Ishikawa (cell line): Measurements from ENCODE around the gene ELOVL2.

Source experiments
- CEBPB ChIP-seq: IDR thresholded peaks from 2 replicates; pipeline ENCODE4 v1.6.1; 2012
- CREB1 ChIP-seq: IDR thresholded peaks from 2 replicates; pipeline ENCODE4 v1.6.1; 2012; ENCODE audit warnings: low read depth
- EGR1 ChIP-seq: IDR thresholded peaks from 2 replicates; pipeline ENCODE4 v1.6.1; 2012
- EP300 ChIP-seq: IDR thresholded peaks from 2 replicates; pipeline ENCODE4 v1.6.1; 2012; ENCODE audit warnings: borderline replicate concordance
- FOXM1 ChIP-seq: IDR thresholded peaks from 2 replicates; pipeline ENCODE4 v1.6.1; 2012; ENCODE audit warnings: low read depth, borderline replicate concordance
- NFIC ChIP-seq: IDR thresholded peaks from 2 replicates; pipeline ENCODE4 v1.6.1; 2012
- RAD21 ChIP-seq: IDR thresholded peaks from 2 replicates; pipeline ENCODE4 v1.6.1; 2012; ENCODE audit warnings: low read depth
- TAF1 ChIP-seq: IDR thresholded peaks from 2 replicates; pipeline ENCODE4 v1.6.1; 2012; ENCODE audit warnings: low read depth, mild to moderate bottlenecking
- TCF12 ChIP-seq: IDR thresholded peaks from 2 replicates; pipeline ENCODE4 v1.6.1; 2012; ENCODE audit warnings: low read depth
- TEAD4 ChIP-seq: IDR thresholded peaks from 2 replicates; pipeline ENCODE4 v1.6.1; 2012
- YY1 ChIP-seq: IDR thresholded peaks from 2 replicates; pipeline ENCODE4 v1.6.1; 2012; ENCODE audit warnings: low read depth
- ZBTB7A ChIP-seq: IDR thresholded peaks from 2 replicates; pipeline ENCODE4 v1.6.1; 2012; ENCODE audit warnings: low read depth
- TF ChIP-seq, protein P1 (sequence below): IDR thresholded peaks from 2 replicates; pipeline ENCODE4 v1.6.1; 2012
- TF ChIP-seq, protein P2 (sequence below): IDR thresholded peaks from 2 replicates; pipeline ENCODE4 v1.6.1; 2012; ENCODE audit warnings: low read depth, mild to moderate bottlenecking
- TF ChIP-seq, protein P3 (sequence below): IDR thresholded peaks from 2 replicates; pipeline ENCODE4 v1.6.1; 2012

Gene ELOVL2

DNA sequence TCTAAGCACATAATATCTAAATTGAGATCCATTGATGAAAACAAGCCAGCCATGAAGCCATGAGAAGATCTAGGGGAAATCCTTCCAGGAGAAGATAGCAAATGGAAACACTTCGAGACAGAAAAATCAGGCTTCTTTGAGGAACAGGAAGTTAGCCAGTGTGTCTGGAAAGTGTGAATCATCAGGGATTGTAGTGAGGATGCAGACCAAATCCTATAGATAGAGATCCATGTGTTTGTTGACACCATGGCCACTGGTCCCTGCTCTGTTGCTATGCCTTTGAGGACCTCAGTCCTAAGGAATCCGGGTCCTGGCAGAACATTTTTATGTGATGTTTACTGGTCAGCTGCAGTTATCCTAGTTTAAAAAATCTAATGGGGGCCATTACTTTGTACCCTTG is 6.6 kb upstream of the ELOVL2 start:
- TF ChIP-seq RAD21 (no peak), TEAD4 (no peak), CEBPB (no peak), EP300 (no peak), CREB1 (no peak), TAF1 (no peak), FOXM1 (no peak), EGR1 (no peak), YY1 (no peak), NFIC (no peak), TCF12 (no peak), ZBTB7A (no peak)
- TF ChIP-seq, protein P1, sequence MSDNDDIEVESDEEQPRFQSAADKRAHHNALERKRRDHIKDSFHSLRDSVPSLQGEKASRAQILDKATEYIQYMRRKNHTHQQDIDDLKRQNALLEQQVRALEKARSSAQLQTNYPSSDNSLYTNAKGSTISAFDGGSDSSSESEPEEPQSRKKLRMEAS, result no peak
- TF ChIP-seq, protein P2, sequence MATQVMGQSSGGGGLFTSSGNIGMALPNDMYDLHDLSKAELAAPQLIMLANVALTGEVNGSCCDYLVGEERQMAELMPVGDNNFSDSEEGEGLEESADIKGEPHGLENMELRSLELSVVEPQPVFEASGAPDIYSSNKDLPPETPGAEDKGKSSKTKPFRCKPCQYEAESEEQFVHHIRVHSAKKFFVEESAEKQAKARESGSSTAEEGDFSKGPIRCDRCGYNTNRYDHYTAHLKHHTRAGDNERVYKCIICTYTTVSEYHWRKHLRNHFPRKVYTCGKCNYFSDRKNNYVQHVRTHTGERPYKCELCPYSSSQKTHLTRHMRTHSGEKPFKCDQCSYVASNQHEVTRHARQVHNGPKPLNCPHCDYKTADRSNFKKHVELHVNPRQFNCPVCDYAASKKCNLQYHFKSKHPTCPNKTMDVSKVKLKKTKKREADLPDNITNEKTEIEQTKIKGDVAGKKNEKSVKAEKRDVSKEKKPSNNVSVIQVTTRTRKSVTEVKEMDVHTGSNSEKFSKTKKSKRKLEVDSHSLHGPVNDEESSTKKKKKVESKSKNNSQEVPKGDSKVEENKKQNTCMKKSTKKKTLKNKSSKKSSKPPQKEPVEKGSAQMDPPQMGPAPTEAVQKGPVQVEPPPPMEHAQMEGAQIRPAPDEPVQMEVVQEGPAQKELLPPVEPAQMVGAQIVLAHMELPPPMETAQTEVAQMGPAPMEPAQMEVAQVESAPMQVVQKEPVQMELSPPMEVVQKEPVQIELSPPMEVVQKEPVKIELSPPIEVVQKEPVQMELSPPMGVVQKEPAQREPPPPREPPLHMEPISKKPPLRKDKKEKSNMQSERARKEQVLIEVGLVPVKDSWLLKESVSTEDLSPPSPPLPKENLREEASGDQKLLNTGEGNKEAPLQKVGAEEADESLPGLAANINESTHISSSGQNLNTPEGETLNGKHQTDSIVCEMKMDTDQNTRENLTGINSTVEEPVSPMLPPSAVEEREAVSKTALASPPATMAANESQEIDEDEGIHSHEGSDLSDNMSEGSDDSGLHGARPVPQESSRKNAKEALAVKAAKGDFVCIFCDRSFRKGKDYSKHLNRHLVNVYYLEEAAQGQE, result no peak
- TF ChIP-seq, protein P3, sequence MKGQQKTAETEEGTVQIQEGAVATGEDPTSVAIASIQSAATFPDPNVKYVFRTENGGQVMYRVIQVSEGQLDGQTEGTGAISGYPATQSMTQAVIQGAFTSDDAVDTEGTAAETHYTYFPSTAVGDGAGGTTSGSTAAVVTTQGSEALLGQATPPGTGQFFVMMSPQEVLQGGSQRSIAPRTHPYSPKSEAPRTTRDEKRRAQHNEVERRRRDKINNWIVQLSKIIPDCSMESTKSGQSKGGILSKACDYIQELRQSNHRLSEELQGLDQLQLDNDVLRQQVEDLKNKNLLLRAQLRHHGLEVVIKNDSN, result no peak

DNA sequence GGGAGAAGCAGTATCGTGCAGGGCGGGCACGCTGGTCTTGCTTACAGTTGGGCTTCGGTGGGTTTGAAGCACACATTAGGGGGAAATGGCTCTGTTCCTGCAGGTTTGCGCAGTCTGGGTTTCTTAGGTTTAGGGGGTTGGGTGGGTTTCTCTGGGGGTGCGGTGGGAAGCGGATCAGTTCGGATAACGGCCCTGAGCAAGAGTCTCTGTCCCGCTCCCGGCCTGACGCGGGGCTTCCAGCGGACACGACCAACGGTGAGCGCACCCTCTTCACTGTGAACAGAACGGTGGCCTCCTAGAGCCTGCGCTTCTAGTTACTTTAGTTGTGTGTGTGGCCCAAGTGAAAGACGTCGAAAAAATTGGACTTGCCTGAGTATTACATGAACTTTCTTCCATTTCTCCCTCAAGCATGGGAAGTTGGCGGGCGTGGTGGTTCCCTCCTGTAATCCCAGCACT is 635 bp upstream of the ELOVL2 start:
- TF ChIP-seq CEBPB, result no peak
- TF ChIP-seq, protein P1, result no peak
- TF ChIP-seq EP300, result no peak
- TF ChIP-seq RAD21, result no peak
- no peak for TF ChIP-seq TEAD4
- no peak for TF ChIP-seq EGR1
- TF ChIP-seq ZBTB7A, result no peak
- no peak for TF ChIP-seq CREB1
- TF ChIP-seq TAF1, result no peak
- TF ChIP-seq, protein P2, result no peak
- TF ChIP-seq YY1, result no peak
- TF ChIP-seq, protein P3, result no peak

DNA sequence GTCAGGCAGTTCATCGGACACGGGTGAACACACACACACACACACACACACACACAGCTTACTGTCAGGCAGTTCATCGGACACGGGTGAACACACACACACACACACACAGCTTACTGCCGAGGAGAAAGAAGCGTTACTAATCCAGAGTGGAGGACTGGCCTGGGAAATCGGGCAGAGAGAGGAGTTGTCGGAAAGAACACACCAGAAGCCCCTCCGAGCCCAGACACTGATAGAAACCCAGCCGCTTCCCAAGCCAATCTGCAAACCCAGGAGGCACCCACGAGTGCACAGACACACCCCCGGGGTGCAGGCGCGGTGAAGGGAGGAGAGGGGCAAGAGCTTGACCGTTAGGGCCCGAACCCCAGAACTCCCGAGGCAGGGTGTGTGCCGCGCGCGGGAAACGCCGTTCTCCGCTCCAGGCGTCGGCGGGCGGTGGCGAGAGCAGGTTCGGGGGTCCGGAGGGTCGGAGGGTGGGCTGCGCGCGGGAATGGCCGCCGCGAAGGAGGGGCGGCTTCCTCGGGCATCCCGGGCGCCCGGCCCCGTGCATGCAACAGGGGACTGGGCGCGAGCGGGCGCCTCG is 636 bp downstream of the ELOVL2 start:
- TF ChIP-seq TCF12 (no peak), TAF1 (no peak), FOXM1 (no peak)
- TF ChIP-seq, protein P3, result no peak
- TF ChIP-seq, protein P2, result no peak

DNA sequence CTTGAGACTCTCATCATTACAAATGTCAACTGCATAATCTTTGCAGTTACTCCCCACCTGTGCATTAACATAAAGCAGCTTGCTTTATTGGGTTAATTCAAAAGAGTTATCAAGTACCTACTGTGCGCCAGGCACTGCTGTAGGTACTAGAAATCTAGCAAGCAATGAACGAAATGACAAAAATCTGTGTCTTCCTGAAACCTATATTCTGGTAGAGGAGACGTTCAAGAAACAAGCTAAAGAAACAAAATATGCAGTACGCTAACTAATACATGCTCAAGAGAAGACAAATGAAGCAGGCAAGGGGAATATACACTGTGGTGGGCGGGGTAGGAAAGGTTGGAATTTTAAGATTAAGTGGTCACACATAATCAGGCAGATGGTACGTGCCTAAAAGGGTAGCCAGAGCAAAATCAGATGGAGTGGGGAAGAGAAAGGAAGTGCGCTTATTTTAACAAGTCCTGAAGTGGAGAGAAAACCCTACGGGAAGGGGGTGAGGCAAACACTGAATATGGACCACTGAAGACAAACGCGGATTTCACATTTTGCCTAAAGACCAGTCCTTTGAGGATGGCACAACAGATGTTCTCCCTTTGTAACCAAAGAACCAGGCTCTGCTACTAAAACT is 1.2 kb downstream of the ELOVL2 start:
- no peak for TF ChIP-seq TCF12
